A673 (cell line): ENCODE measurements around the gene FAM120AOS. TPM values are rescaled to one million over a fixed set of nuclear protein-coding genes. Genes with fewer than 3 reads are reported as not detected.

Source experiments
- BruUV-seq: library from RNA; stranded (reverse); fragments of 400-500 nt; replicated peaks from 2 replicates; lab custom pipeline; 2021; lab: Mats Ljungman, UMichigan
- CTCF ChIA-PET: fragments of 300-600 bp; sonication (Branson Sonifier 250); formaldehyde crosslinking; loops from one replicate; lab custom pipeline; 2022; ENCODE audit warnings: antibody characterized with exemption; lab: Charles Lee
- POLR2A ChIA-PET: fragments of 300-600 bp; sonication (Branson Sonifier 250); formaldehyde crosslinking; loops from one replicate; lab custom pipeline; 2022; ENCODE audit warnings: antibody characterized with exemption; ENCODE audit not compliant: low non-redundant PET; lab: Charles Lee
- DNase-seq: peaks from one replicate; pipeline ENCODE4 v3.0.0-alpha.2; 2015; ENCODE audit warnings: low spot score
- H3K27ac ChIP-seq: fragments of 200-600 bp; sonication (generic); 2 replicates; pipeline ENCODE4 v1.5.1; 2016; ENCODE audit warnings: mixed run types, low read depth, mild to moderate bottlenecking, mixed read lengths, antibody characterized with exemption, low read length; ENCODE audit not compliant: poor library complexity, severe bottlenecking
- H3K27me3 ChIP-seq: fragments of 200-600 bp; sonication (generic); replicated peaks from 2 replicates; pipeline ENCODE4 v1.6.1; 2017; ENCODE audit warnings: mixed run types, low read depth, mild to moderate bottlenecking, mixed read lengths, antibody characterized with exemption, low read length; ENCODE audit not compliant: insufficient read depth, poor library complexity
- H3K36me3 ChIP-seq: fragments of 200-600 bp; sonication (generic); 2 replicates; pipeline ENCODE4 v1.6.1; 2016; ENCODE audit warnings: mixed run types, mild to moderate bottlenecking, mixed read lengths, antibody characterized with exemption, low read length; ENCODE audit not compliant: insufficient read depth, poor library complexity, severe bottlenecking
- H3K4me1 ChIP-seq: fragments of 200-600 bp; sonication (generic); 2 replicates; pipeline ENCODE4 v1.6.1; 2017; ENCODE audit warnings: mixed run types, mild to moderate bottlenecking, mixed read lengths, antibody characterized with exemption, low read length; ENCODE audit not compliant: insufficient read depth, poor library complexity, severe bottlenecking
- H3K4me3 ChIP-seq: fragments of 200-600 bp; sonication (generic); 2 replicates; pipeline ENCODE4 v1.5.1; 2016; ENCODE audit warnings: low read depth, mixed run types, mild to moderate bottlenecking, mixed read lengths, low read length; ENCODE audit not compliant: poor library complexity, severe bottlenecking
- H3K9me3 ChIP-seq: fragments of 200-600 bp; sonication (generic); 2 replicates; pipeline ENCODE4 v1.6.1; 2016; ENCODE audit warnings: mixed run types, low read depth, mild to moderate bottlenecking, mixed read lengths, antibody characterized with exemption, low read length; ENCODE audit not compliant: poor library complexity, severe bottlenecking
- EZH2 ChIP-seq: fragments of 200-600 bp; sonication (generic); IDR thresholded peaks from 2 replicates; pipeline ENCODE4 v1.6.1; 2017; ENCODE audit warnings: borderline replicate concordance, low read depth, mild to moderate bottlenecking, mixed read lengths, antibody characterized with exemption, low read length; ENCODE audit not compliant: poor library complexity, severe bottlenecking
- intact Hi-C: fragments of 100-400 bp; cut with micrococcal nuclease; formaldehyde crosslinking; loops from one replicate; pipeline ENCODE4 v1.10.0; 2022; ENCODE audit not compliant: unreplicated experiment
- total RNA-seq: library from RNA; stranded (reverse); gene quantifications from 2 replicates; pipeline ENCODE4 v1.2.3, GENCODE V29; 2021
- TF ChIP-seq, protein P1 (sequence below): fragments of 300-800, 200-600 bp; sonication (generic); conservative IDR thresholded peaks from 2 replicates; pipeline ENCODE4 v1.5.1; 2017; ENCODE audit warnings: low read depth, mild to moderate bottlenecking, antibody characterized with exemption, low read length, moderate library complexity, mixed read lengths

FAM120AOS gene
- total RNA-seq, 1 experiment from 2014 or later, result 34.5 TPM

DNA sequence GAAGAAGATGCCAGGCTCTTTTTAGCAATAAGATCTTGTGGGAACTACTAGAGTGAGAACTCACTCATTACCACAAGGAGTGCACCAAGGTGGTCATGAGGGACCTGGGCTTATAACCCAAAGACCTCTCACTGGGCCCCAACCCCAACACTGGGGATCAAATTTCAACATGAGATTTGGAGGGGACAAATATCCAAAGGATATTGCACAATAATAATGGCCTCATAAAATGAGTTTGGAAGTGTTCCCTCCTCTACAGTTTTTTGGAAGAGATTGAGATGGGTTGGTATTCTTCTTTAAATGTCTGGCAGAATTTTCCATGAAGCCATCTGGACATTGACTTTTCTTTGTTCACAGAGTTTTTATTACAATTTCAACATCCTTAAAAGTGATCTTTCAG lies 39.9 kb downstream of the FAM120AOS start:
- ChIA-PET CTCF (no interaction called here), POLR2A (no interaction called here)
- DNase-seq, result no peak
- no peak overlapping the region for H3K4me3 ChIP-seq
- no peaks in the 10 kb centered on the region for H3K4me1 ChIP-seq
- TF ChIP-seq, protein P1, sequence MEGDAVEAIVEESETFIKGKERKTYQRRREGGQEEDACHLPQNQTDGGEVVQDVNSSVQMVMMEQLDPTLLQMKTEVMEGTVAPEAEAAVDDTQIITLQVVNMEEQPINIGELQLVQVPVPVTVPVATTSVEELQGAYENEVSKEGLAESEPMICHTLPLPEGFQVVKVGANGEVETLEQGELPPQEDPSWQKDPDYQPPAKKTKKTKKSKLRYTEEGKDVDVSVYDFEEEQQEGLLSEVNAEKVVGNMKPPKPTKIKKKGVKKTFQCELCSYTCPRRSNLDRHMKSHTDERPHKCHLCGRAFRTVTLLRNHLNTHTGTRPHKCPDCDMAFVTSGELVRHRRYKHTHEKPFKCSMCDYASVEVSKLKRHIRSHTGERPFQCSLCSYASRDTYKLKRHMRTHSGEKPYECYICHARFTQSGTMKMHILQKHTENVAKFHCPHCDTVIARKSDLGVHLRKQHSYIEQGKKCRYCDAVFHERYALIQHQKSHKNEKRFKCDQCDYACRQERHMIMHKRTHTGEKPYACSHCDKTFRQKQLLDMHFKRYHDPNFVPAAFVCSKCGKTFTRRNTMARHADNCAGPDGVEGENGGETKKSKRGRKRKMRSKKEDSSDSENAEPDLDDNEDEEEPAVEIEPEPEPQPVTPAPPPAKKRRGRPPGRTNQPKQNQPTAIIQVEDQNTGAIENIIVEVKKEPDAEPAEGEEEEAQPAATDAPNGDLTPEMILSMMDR, result no peak
- TF ChIP-seq EZH2, result no peak
- intact Hi-C loops, result no loop called here
- H3K36me3 ChIP-seq, result no peaks in the 10 kb centered on the region
- H3K27ac ChIP-seq, result no peak overlapping the region
- H3K27me3 ChIP-seq, result peaks cover 4% of the 10 kb centered on the region
- no peaks in the 10 kb centered on the region for H3K9me3 ChIP-seq
- no TSS peak for BruUV-seq

DNA sequence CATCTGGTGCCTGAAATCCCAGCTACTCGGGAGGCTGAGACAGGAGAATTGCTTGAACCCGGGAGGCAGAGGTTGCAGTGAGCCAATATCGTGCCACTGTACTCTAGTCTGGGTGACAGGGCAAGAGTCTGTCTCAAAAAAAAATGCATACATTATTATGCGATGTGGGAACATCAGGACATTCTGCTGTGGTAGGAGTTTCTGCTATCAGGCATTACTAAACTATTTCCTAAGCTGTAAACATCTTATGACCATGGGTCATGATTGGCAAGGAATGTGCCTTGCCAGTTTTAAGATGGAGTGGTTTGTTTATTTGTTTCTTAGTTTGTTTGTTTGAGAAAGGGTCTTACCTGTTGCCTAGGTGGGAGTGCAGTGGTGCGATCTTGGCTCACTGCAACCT lies 47.0 kb downstream of the FAM120AOS start:
- no peak for TF ChIP-seq EZH2
- TF ChIP-seq, protein P1, result no peak
- Histone ChIP-seq H3K4me1 (no peaks in the 10 kb centered on the region), H3K9me3 (no peaks in the 10 kb centered on the region), H3K27ac (no peak overlapping the region), H3K36me3 (no peaks in the 10 kb centered on the region), H3K27me3 (peaks cover 4% of the 10 kb centered on the region), H3K4me3 (no peak overlapping the region)
- no peak for DNase-seq
- BruUV-seq, result no TSS peak
- ChIA-PET CTCF (no interaction called here), POLR2A (no interaction called here)
- intact Hi-C loops, result no loop called here

DNA sequence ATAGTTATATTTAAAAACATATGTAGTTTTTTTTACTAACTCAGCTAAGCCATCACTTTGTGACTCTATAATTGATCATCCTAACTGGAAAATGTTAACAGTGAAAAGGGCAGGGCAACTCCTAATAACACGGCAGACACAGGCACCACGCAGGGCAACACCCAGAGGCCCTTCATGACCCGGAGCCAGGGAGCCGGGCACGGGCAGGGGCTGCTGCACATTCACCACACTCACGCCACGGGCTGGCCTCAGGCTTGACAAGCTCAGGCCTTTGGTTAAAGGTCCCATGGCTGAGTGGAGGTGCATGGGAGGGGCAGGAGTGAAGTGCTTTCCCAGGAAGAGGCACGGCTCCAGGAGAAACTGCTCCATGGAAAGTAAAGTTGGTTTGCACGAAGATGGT lies 54.9 kb downstream of the FAM120AOS start:
- POLR2A ChIA-PET, result no interaction called here
- no peaks in the 10 kb centered on the region for H3K36me3 ChIP-seq
- no peak for DNase-seq
- CTCF ChIA-PET, result no interaction called here
- intact Hi-C loops, result no loop called here
- no peaks in the 10 kb centered on the region for H3K4me1 ChIP-seq
- TF ChIP-seq, protein P1, result no peak
- no peak for TF ChIP-seq EZH2
- BruUV-seq, result no TSS peak
- no peak overlapping the region for H3K27ac ChIP-seq
- H3K4me3 ChIP-seq, result no peak overlapping the region
- no peaks in the 10 kb centered on the region for H3K27me3 ChIP-seq
- H3K9me3 ChIP-seq, result no peaks in the 10 kb centered on the region
